ENCODE measurements around the gene GSTCD. TPM values are rescaled to one million over a fixed set of nuclear protein-coding genes. Genes with fewer than 3 reads are reported as not detected.
"Not testable (repeated sequence)": the region's sequence is repeated elsewhere in the genome, so short reads cannot be mapped to it uniquely, and the experiment has no call there.

The GSTCD gene
- total RNA-seq, 1 experiment from 2014 or later = 23.9 TPM

DNA sequence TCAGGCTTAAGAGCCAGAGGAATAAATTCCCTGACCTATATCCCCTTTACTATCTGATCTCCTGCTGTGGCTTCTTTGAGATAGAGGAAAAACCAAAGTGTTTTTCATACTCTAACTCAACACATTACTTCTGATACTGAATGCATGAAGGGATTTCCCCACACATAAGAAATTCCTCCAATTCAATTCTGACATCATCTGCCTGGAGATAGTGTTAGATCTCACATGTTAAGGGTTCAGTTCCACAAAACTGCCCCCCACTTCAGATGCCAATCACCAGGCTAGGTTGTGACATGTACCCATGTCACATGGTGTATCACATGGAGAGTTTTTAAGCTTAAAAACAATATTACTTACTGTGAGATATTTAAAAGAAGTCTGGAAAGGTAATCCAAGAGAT lies 46.8 kb downstream of the GSTCD start:
- intact Hi-C loops (cut with micrococcal nuclease; ENCODE audit: unreplicated experiment) = no loop called here
- no peak for DNase-seq
- no peak overlapping the region for H3K27ac Mint-ChIP-seq (ENCODE audit: unreplicated experiment)
- H3K4me1 Mint-ChIP-seq (ENCODE audit: low read depth, unreplicated experiment) = peaks cover 3% of the 10 kb centered on the region
- no peaks in the 10 kb centered on the region for H3K9me3 Mint-ChIP-seq (ENCODE audit: low read depth, unreplicated experiment)
- no peak overlapping the region for H3K4me3 Mint-ChIP-seq (ENCODE audit: low read depth, unreplicated experiment)
- CTCF ChIA-PET = no interaction called here
- TF ChIP-seq, protein P1, sequence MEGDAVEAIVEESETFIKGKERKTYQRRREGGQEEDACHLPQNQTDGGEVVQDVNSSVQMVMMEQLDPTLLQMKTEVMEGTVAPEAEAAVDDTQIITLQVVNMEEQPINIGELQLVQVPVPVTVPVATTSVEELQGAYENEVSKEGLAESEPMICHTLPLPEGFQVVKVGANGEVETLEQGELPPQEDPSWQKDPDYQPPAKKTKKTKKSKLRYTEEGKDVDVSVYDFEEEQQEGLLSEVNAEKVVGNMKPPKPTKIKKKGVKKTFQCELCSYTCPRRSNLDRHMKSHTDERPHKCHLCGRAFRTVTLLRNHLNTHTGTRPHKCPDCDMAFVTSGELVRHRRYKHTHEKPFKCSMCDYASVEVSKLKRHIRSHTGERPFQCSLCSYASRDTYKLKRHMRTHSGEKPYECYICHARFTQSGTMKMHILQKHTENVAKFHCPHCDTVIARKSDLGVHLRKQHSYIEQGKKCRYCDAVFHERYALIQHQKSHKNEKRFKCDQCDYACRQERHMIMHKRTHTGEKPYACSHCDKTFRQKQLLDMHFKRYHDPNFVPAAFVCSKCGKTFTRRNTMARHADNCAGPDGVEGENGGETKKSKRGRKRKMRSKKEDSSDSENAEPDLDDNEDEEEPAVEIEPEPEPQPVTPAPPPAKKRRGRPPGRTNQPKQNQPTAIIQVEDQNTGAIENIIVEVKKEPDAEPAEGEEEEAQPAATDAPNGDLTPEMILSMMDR (IDR thresholded peaks at IDR 0.05; ENCODE audit: unreplicated experiment) = no peak
- no peaks in the 10 kb centered on the region for H3K36me3 Mint-ChIP-seq (ENCODE audit: insufficient read depth, unreplicated experiment)
- BruUV-seq (replicated peaks) = no TSS peak
- H3K27me3 Mint-ChIP-seq (ENCODE audit: unreplicated experiment) = no peaks in the 10 kb centered on the region

DNA sequence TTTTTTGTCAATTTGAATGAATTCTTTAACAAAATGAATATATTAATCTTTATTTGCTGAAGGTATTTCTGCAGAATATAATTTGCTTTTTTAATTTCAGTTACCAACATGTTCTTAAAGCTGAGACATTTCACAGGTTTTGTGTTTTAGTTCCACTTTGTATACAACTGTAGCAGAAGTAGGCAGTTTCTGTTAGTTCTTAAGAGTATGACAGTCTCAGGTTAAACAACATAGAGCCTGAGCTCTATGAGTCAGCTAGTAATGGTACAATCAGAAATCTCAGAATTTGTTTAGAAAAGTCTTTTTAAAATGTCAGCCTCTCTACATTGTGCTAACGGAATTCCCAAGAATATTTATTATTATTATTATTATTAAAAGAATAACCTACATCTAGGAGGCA lies 50.4 kb downstream of the GSTCD start:
- no peak for DNase-seq
- no peak overlapping the region for H3K4me3 Mint-ChIP-seq (ENCODE audit: low read depth, unreplicated experiment)
- intact Hi-C loops (cut with micrococcal nuclease; ENCODE audit: unreplicated experiment) = no loop called here
- no peaks in the 10 kb centered on the region for H3K9me3 Mint-ChIP-seq (ENCODE audit: low read depth, unreplicated experiment)
- BruUV-seq (replicated peaks) = no TSS peak
- CTCF ChIA-PET = interaction anchor here (0.7 kb wide), 1 partner anchor 85 kb away, joined by 3 read pairs; no protein-coding TSS in a partner anchor
- H3K36me3 Mint-ChIP-seq (ENCODE audit: insufficient read depth, unreplicated experiment) = no peaks in the 10 kb centered on the region
- H3K27me3 Mint-ChIP-seq (ENCODE audit: unreplicated experiment) = no peaks in the 10 kb centered on the region
- H3K27ac Mint-ChIP-seq (ENCODE audit: unreplicated experiment) = no peak overlapping the region
- TF ChIP-seq, protein P1 (IDR thresholded peaks at IDR 0.05; ENCODE audit: unreplicated experiment) = no peak
- H3K4me1 Mint-ChIP-seq (ENCODE audit: low read depth, unreplicated experiment) = peaks cover 8% of the 10 kb centered on the region

DNA sequence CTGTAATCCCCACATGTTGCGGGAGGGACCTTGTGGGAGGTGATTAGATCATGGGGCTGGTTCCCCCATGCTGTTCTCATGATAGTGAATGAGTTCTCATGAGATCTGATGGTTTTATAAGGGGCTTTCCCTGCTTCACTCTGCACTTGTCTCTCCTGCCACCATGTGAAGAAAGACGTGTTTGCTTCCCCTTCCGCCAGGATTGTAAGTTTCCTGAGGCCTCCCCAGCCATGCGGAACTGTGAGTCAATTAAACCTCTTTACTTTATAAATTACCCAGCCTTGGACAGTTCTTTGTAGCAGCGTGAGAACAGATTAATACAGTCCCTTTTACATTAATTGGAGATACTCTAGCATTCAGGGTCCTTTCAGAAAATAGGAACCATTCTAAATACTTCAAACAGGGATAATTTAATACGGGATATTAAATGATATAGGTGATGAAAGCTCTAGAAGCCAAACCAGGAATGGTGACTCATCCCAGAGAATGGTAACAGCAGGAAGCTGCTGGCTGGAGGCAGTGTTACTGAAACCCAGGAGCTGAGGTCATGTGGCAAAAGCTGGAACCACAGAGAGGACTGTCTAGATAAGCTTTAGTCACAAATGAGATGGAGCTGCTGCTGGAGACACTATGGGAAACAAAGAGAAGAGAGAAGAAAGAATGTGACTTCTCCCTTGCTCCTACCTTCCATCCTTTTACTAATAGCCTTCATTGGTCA lies 57.3 kb downstream of the GSTCD start:
- Mint-ChIP-seq H3K27ac (ENCODE audit: unreplicated experiment) (peak overlapping the region; percentile 76), H3K27me3 (ENCODE audit: unreplicated experiment) (no peaks in the 10 kb centered on the region), H3K4me3 (ENCODE audit: low read depth, unreplicated experiment) (no peak overlapping the region), H3K36me3 (ENCODE audit: insufficient read depth, unreplicated experiment) (no peaks in the 10 kb centered on the region), H3K9me3 (ENCODE audit: low read depth, unreplicated experiment) (no peaks in the 10 kb centered on the region), H3K4me1 (ENCODE audit: low read depth, unreplicated experiment) (peaks cover 19% of the 10 kb centered on the region)
- intact Hi-C loops (cut with micrococcal nuclease; ENCODE audit: unreplicated experiment) = no loop called here
- no TSS peak for BruUV-seq (replicated peaks)
- TF ChIP-seq, protein P1 (IDR thresholded peaks at IDR 0.05; ENCODE audit: unreplicated experiment) = no peak
- DNase-seq = peak; percentile 53
- CTCF ChIA-PET = no interaction called here

DNA sequence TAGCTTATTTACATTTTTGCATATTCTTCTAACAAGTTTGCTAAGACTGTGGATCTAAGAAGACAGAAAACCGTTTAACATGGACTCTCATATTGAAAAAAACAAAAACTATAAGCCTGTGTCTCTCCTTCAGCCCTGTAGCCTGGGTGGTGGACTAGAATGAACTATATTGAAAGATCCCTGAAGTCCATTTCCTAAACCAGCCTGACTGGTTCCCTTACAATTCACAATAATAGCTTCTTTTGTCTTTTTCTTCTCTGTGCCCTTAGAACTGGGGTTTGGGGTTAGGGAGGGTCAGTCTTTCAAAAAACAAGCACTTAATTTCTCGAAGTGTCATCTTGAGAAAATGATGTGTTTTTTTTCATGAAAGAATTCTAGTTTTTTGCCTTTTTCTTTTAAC lies 59.0 kb downstream of the GSTCD start:
- peak; percentile 35 for DNase-seq
- no peaks in the 10 kb centered on the region for H3K27me3 Mint-ChIP-seq (ENCODE audit: unreplicated experiment)
- intact Hi-C loops (cut with micrococcal nuclease; ENCODE audit: unreplicated experiment) = no loop called here
- peaks cover 19% of the 10 kb centered on the region for H3K4me1 Mint-ChIP-seq (ENCODE audit: low read depth, unreplicated experiment)
- peaks cover 2% of the 10 kb centered on the region for H3K9me3 Mint-ChIP-seq (ENCODE audit: low read depth, unreplicated experiment)
- BruUV-seq (replicated peaks) = no TSS peak
- no peaks in the 10 kb centered on the region for H3K36me3 Mint-ChIP-seq (ENCODE audit: insufficient read depth, unreplicated experiment)
- CTCF ChIA-PET = interaction anchor here (0.7 to 0.8 kb wide), 3 partner anchors 148 to 1016 kb away, joined by 3 to 5 read pairs (median 3); no protein-coding TSS in a partner anchor
- TF ChIP-seq, protein P1 (IDR thresholded peaks at IDR 0.05; ENCODE audit: unreplicated experiment) = no peak
- peak overlapping the region; percentile 58 for H3K27ac Mint-ChIP-seq (ENCODE audit: unreplicated experiment)
- peak overlapping the region; percentile 12 for H3K4me3 Mint-ChIP-seq (ENCODE audit: low read depth, unreplicated experiment)

DNA sequence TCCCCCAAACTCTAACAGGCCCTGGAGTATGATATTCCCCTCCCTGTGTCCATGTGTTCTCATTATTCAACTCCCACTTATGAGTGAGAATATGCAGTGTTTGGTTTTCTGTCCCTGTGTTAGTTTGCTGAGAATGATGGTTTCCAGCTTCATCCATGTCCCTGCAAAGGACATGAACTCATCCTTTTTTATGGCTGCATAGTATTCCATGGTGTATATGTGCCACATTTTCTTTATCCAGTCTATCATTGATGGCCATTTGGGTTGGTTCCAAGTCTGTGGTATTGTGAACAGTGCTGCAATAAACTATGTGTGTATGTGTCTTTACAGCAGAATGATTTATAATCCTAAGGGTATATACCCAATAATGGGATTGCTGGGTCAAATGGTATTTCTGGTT lies 61.9 kb downstream of the GSTCD start:
- H3K4me3 Mint-ChIP-seq (ENCODE audit: low read depth, unreplicated experiment); H3K9me3 Mint-ChIP-seq (ENCODE audit: low read depth, unreplicated experiment); CTCF ChIA-PET; H3K27ac Mint-ChIP-seq (ENCODE audit: unreplicated experiment); BruUV-seq (replicated peaks); intact Hi-C loops (cut with micrococcal nuclease; ENCODE audit: unreplicated experiment); DNase-seq; H3K27me3 Mint-ChIP-seq (ENCODE audit: unreplicated experiment); H3K36me3 Mint-ChIP-seq (ENCODE audit: insufficient read depth, unreplicated experiment): not testable (repeated sequence)
- H3K4me1 Mint-ChIP-seq (ENCODE audit: low read depth, unreplicated experiment) = peaks cover 22% of the 10 kb centered on the region

DNA sequence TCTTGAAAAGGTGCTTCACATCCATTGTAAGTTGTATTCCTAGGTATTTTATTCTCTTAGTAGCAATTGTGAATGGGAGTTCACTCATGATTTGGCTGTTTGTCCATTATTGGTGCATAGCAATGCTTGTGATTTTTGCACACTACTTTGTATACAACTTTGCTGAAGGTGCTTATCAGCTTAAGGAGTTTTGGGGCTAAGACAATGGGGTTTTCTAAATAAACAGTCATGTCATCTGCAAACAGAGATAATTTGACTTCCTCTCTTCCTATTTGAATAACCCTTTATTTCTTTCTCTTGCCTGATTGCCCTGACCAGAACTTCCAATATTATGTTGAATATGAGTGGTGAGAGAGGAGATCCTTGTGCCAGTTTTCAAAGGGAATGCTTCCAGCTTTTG lies 63.5 kb downstream of the GSTCD start:
- intact Hi-C loops (cut with micrococcal nuclease; ENCODE audit: unreplicated experiment); DNase-seq; H3K4me3 Mint-ChIP-seq (ENCODE audit: low read depth, unreplicated experiment); H3K9me3 Mint-ChIP-seq (ENCODE audit: low read depth, unreplicated experiment); H3K27me3 Mint-ChIP-seq (ENCODE audit: unreplicated experiment); H3K4me1 Mint-ChIP-seq (ENCODE audit: low read depth, unreplicated experiment); CTCF ChIA-PET; BruUV-seq (replicated peaks); H3K27ac Mint-ChIP-seq (ENCODE audit: unreplicated experiment); H3K36me3 Mint-ChIP-seq (ENCODE audit: insufficient read depth, unreplicated experiment): not testable (repeated sequence)

DNA sequence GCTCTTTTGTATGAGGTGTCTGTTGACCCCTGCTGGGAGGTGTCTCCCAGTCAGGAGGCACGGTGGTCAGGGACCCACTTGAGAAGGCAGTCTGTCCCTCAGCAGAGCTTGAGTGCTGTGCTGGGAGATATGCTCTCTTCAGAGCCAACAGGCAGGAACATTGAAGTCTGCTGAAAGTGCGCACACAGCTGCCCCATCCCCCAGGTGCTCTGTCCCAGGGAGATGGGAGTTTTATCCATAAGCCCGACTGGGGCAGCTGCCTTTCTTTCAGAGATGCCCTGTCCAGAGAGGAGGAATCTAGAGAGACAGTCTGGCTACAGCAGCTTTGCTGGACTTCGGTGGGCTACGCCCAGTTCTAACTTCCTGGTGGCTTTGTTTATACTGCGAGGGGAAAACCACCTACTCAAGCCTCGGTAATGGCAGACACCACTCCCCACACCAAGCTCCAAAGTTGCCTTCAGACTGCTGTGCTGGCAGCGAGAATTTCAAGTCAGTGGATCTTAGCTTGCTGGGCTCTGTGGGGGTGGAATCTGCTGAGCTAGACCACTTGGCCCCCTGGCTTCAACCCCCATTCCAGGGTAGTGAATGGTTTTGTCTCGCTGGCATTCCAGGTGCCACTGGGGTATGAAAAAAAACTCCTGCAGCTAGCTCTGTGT lies 67.3 kb downstream of the GSTCD start:
- H3K36me3 Mint-ChIP-seq (ENCODE audit: insufficient read depth, unreplicated experiment); H3K4me1 Mint-ChIP-seq (ENCODE audit: low read depth, unreplicated experiment); intact Hi-C loops (cut with micrococcal nuclease; ENCODE audit: unreplicated experiment); H3K27ac Mint-ChIP-seq (ENCODE audit: unreplicated experiment); H3K27me3 Mint-ChIP-seq (ENCODE audit: unreplicated experiment); BruUV-seq (replicated peaks); H3K9me3 Mint-ChIP-seq (ENCODE audit: low read depth, unreplicated experiment); H3K4me3 Mint-ChIP-seq (ENCODE audit: low read depth, unreplicated experiment): not testable (repeated sequence)
- CTCF ChIA-PET = interaction anchor here (0.6 kb wide), 1 partner anchor 83 kb away, joined by 3 read pairs; no protein-coding TSS in a partner anchor
- DNase-seq = peak; percentile 13

Data from Calu3 (cell line).